Erythroblast (primary cell): ENCODE measurements around the gene GLRX5.

Experiments used
- DNase-seq, 2 experiments: peaks; one replicate each; lab custom pipeline; 2025; lab: John Stamatoyannopoulos, UW
- GATA1 ChIP-seq: IDR thresholded peaks from 2 replicates; pipeline ENCODE4 v1.6.1; 2011; ENCODE audit warnings: low read depth, mild to moderate bottlenecking, control low read depth, low read length, moderate library complexity
- POLR2A ChIP-seq: IDR thresholded peaks from 2 replicates; pipeline ENCODE4 v1.6.1; 2011; ENCODE audit warnings: mild to moderate bottlenecking, low read length

The GLRX5 gene

GRCh38 chr14:95526483-95527386, 8.1 kb upstream of the GLRX5 start:
- TF ChIP-seq GATA1 (no peak), POLR2A (peak; percentile 54)
- peak; percentile 75 to 81 for DNase-seq

- peak; percentile 61 to 75 for DNase-seq
- TF ChIP-seq GATA1 (no peak), POLR2A (no peak)
Observed at GRCh38 chr14:95527387-95528002, 7.4 kb upstream of the GLRX5 start.

DNA sequence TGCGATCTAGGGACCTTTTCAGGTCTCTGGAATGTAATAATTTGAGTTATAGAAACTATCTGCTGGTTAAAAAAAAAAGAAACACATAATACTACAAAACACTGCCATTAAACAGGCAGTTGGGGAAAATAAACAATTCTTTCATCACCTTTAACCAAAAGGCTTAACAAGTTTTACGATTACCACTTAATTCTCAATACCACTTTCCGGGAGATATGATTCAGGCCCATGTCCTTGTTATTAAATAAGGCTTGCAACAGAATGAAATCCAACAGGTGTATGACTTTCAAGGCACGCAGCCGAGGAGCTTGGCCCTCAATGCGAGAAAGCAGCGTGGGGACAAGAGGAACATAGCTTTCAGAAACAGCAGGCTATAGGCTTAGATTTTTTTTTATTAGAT, 5.6 kb upstream of the GLRX5 start:
- DNase-seq: no peak

DNA sequence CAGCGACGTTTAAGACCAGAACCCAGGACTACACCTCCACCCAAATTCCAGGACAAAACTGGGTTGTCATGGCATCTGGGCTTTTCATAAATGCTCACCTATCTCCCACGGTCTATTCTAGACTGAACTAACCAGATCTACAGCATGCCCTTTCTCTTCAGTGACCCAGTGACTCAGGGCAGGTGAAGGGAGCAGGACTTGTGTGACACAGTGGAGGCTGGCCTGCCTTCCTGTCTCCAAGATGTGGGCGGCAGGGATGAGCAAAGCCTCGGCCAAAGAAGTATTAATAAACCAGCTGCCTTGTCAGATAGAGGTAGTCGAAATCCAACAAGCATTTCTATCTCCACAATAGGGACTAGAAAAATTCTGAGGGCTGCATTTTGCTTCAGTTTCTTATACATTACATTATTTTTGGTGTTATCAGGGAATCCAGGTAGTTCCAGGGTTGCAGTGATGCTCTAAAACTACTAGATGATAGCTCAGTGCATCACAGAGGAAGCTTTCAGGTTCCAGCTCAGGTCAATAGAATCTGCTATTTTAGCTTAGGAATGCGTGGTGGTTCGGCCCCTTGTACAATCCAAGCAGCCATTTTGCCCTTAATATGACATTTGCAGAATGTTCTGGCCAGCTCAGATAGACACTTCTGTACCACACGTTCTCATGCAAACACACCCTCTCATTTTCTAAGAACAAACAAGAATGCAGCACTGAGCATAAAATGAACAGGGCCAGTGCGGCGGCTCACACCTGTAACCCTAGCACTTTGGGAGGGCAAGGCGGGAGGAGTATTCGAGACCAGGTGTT, 4.2 kb upstream of the GLRX5 start:
- peak in 1 of 2 experiments; percentile 59 for DNase-seq
- TF ChIP-seq GATA1: no peak
- TF ChIP-seq POLR2A: no peak

More for the DNA sequence above, 5.6 kb upstream of the GLRX5 start:
- TF ChIP-seq GATA1: no peak
- no peak for TF ChIP-seq POLR2A

- DNase-seq: peak; percentile 59 to 76
- no peak for TF ChIP-seq GATA1
- no peak for TF ChIP-seq POLR2A
Observed at GRCh38 chr14:95531473-95531872, 3.4 kb upstream of the GLRX5 start.

DNA sequence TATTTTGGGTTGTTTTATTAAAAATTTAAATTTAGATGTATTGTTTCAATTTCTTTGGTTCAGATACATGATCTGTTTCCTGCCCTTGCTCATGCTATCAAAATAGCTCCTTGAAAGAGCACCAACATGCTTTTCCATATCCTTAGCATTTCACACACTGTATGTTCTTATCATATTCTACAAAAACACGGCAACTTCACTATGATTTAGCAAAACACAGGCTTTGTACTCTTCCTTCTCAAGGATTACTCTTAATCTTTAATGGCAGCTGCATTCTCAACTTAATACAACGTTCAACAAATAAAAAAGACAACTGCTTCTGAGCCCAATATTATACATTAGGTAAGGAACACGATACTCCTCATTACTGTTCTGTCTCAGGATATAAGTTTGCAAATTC, 2.9 kb upstream of the GLRX5 start:
- DNase-seq: peak; percentile 76 to 77
- TF ChIP-seq GATA1 (no peak), POLR2A (peak; percentile 37)

DNA sequence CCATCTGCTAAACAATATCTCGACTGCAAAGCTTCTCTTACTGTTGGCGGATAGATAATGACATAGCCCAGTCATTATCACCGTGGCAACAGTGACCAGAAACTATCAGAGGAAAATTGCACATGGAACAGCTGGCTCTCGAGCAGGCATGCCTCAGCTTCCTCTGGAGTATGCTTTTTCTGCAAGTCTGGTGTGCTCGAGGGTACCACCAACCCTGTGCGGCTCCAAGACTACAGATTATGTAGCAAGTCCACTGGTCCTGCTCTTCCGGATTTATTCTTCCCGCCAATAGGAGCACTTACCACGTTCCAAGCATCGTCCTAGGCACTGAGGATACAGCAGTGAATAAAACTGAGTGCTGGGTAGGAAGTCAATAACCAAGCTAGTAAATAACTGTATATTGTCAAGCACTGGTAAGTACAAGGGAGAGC, 1.4 kb upstream of the GLRX5 start:
- peak; percentile 89 for TF ChIP-seq POLR2A
- no peak for TF ChIP-seq GATA1
- DNase-seq: peak; percentile 90 to 92

DNA sequence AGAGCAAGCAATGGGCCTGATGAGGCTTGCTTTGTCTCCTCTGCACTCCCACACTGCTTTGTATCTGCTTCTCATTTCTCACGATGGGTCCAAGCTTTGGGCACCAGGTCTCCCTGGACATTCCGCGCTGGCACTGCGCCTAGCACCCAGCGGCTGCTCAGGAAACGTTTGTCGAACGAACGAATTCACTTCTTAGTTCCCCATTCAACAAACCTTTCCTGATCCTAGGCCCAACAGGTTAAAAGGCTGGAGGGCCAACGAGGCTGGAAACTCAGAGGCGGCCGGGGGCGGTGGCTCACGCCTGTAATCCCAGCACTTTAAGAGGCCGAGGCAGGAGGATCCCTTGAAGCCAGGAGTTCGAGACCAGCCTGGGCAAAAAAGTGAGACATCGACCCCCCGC, 1.0 kb upstream of the GLRX5 start:
- TF ChIP-seq POLR2A (no peak), GATA1 (no peak)
- DNase-seq: peak; percentile 63 to 73

- TF ChIP-seq GATA1 (no peak), POLR2A (no peak)
Observed at GRCh38 chr14:95535226-95536021, 574 bp downstream of the GLRX5 start.

GRCh38 chr14:95536036-95536593, 1.3 kb downstream of the GLRX5 start:
- peak in 1 of 2 experiments; percentile 69 for DNase-seq
- TF ChIP-seq POLR2A (no peak), GATA1 (no peak)

More at GRCh38 chr14:95535226-95536021, 574 bp downstream of the GLRX5 start:
- peak; percentile 66 to 78 for DNase-seq

- peak; percentile 69 to 74 for DNase-seq
- TF ChIP-seq GATA1 (no peak), POLR2A (peak; percentile 35)
Observed at GRCh38 chr14:95536671-95537070, 1.8 kb downstream of the GLRX5 start.

GRCh38 chr14:95537298-95538089, 2.6 kb downstream of the GLRX5 start:
- TF ChIP-seq POLR2A: no peak
- TF ChIP-seq GATA1: no peak
- DNase-seq: peak; percentile 52 to 58
